ENCODE data around the gene PLXDC2.

GRCh38 chr10:19785366-19785765 is 30.9 kb upstream of the PLXDC2 start:
- no peak for TF ChIP-seq CTCF (IDR thresholded peaks at IDR 0.05; ENCODE audit: low read depth, low read length, poor library complexity, severe bottlenecking)
- TF ChIP-seq EZH2phosphoT487 (IDR thresholded peaks at IDR 0.05; ENCODE audit: borderline replicate concordance, low read length): no peak
